GM18517 (cell line): ENCODE measurements around the gene SPDEF.
A peak's percentile ranks its signal among the peaks of the same experiment; 100 is the strongest.

Source experiments
- ATAC-seq: cut with Tn5 transposase; IDR thresholded peaks from one replicate; pipeline ENCODE4 v1.9.1; 2021; ENCODE audit warnings: mild to moderate bottlenecking, moderate library complexity; ENCODE audit not compliant: unreplicated experiment

Gene SPDEF

DNA sequence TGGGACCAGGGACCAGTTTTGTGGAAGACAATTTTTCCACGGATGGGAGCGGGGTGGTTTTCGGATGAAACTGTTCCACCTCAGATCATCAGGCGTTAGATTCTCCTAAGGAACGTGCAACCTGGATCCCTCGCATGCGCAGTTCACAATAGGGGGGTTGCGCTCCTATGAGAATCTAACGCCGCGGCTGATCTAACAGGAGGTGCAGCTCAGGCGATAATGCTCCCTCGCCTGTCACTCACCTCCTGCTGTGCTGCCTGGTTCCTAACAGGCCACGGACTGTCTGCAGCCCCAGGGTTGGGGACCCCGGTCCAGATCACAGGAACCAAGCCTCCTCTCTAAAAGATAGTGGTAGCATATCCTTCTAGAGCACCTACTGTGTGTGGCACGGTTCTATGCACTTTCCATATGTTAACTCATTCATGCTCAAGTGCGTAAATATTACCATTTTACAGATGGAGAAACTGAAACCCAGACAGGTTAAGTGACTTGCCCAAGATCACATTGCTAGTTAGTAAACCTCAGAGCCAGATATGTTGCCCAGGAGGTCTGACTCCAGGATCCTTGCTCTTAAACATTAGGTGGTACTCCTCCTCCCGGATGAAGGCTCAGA, 25.3 kb downstream of the SPDEF start:
- no peak for ATAC-seq

DNA sequence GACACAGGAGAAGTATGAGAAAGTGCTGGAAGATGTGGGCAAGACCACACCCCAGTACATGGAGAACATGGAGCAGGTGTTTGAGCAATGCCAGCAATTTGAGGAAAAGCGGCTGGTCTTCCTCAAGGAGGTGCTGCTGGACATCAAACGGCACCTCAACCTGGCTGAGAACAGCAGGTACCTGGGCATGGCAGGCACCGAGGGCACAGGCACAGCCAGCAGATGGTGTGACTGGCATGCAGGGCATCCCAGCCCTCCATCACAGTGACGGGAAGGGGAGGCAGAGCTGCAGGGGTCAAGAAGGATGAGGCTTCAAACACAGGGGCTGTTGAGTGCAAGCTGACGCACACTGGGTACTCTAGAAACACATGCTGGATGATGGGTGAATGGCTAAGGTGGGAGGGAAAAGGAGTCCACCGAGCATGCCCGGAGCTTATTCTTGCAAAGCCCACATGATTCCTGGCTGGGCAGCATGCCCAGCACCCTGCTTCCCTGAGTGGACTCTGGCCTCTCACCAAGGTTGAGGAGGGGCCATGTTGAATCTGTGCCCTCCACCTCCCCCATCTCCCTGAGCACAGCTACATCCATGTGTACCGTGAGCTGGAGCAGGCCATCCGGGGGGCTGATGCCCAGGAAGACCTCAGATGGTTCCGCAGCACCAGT, 26.3 kb downstream of the SPDEF start:
- no peak for ATAC-seq

DNA sequence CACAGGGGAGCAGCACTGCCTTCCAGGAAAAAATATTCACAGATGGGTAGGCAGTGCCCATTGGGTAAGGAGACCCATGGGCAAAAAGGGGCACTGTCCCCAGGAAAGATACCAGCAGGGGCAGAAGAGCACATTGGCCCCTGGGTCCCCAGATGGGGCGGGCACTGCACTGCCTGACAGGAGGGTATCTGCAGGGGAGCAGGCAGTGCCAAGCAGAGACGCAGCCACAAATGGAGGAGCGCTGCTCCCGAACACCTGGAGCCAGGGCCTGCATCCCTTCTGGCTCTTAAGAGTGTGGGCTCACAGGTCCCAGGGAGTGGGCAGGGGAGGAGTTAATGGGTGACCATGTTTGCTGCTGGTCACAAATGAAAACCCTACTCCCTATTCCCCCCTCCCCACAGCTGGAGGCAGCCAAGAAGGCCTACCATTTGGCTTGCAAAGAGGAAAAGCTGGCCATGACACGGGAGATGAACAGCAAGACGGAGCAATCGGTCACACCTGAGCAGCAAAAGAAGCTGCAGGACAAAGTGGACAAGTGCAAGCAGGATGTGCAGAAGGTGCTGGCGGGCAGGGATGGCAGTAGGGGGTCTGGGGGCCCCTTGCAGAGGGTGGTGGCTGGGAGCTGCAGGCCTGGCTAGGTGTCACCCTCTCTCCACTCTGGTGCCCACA, 27.0 kb downstream of the SPDEF start:
- ATAC-seq: no peak

- no peak for ATAC-seq
These were observed 28.1 kb downstream of the SPDEF start for GRCh38 chr6:34527751-34528670.

DNA sequence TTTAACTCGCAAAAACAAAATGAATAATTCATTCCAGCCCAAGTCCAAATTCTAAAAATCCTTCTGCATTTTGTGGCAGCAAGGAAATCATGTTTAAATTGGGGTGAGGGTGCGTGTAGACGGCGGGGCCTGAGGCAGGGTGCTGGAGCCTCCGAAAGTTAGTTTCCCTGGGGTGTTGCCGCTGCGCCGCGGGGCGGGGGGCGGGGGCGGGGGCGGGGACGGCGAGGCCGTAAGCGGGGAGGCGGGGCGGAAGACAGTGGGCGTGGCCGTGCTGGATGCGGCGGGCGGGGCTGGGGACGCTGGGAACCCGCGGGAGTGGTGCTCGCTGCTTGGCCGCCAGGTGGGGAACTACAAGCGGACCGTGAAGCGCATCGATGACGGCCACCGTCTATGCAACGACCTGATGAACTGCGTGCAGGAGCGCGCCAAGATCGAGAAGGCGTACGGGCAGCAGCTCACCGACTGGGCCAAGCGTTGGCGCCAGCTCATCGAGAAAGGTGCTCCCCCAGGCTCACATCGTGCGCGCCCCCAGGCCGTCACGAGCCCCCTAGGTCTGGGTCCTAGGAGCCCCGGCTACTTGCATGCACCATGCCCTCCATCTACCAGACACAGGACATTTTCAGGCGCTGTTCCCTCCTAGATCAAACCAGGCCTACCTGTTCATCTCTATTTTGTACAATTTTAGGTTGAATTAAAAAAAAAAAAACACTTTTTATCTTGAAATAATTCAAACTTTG, 29.0 kb downstream of the SPDEF start:
- peak; percentile 70 for ATAC-seq

GRCh38 chr6:34526241-34526972, 29.7 kb downstream of the SPDEF start:
- ATAC-seq: no peak

DNA sequence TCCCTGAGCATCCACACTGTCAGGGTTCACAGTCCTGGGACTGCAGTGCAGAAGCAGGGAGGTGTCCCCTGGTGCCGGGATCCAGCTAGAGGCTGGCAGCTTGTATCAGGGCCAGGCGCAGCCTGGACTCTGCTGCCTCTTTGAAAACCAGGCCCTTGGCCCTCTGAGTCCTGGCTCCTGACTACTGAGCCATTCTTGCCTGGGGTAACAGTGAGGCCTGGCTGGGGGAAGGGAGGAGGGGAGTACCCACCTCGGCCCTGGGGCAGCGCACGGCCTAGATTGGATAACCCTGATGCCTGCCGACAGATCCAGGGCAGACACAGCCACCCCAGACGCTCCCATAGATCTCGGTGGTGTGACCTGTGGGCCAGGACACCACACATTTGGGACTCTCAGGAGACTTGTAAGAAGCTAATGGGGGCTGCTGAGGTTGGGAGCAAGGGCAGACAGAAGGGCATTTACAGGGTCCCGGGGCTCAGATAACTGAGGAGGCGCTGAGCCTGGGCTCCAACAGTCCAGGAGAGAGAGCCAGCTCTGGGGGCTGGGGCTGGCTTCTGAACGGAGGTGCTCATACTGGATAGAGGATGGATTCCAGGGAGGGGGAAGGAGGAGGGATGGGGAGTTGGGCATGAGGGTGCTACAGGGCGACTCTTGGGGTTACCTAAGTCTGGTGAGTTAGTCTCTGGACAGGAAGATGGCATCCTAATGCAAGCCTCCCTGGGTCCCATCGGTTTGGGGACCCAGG, 30.5 kb downstream of the SPDEF start:
- no peak for ATAC-seq

GRCh38 chr6:34524971-34525370, 31.2 kb downstream of the SPDEF start:
- no peak for ATAC-seq

GRCh38 chr6:34524499-34524898, 31.6 kb downstream of the SPDEF start:
- no peak for ATAC-seq

DNA sequence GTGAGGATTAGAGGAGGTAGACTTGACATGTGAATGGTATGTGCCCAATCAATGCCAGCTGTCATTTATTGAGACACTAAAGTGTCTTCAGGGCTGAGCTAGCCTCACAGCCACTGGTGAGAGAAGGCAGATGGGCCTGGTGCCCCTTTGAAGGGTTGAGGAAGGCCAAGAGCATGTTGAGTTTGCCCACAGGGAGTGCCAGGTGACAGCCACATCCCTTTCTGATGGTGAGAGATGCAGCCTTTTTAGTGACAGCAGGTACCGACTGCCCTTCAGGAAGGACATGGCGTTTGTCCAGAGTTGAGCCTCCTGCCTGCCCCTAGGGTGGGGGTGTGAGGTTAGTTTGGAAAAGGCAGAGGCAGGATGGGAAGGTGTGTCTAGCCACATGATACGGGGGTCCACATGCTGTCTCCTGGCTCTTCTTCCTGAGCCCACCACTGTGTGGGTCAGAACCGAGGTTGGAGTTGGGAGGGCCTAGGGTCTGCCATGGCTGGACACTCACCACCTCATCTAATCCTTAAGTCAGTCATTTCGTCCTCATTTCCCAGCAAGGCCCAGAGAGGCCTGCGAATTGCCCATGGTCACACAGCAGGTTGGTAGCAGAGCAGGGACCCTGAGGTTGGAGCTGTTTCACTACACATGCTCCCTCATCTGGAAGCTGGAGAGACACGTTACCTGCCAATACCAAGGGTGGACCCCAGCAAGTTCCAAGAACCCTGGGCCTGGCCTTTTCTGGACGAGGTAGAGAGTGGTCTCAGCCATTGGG, 32.5 kb downstream of the SPDEF start:
- ATAC-seq: no peak

GRCh38 chr6:34522761-34523160, 33.4 kb downstream of the SPDEF start:
- no peak for ATAC-seq

- no peak for ATAC-seq
These were observed 34.5 kb downstream of the SPDEF start for GRCh38 chr6:34521463-34522285.

- ATAC-seq: no peak
These were observed 35.3 kb downstream of the SPDEF start for GRCh38 chr6:34520645-34521462.

- no peak for ATAC-seq
These were observed 36.0 kb downstream of the SPDEF start for GRCh38 chr6:34519971-34520644.

- no peak for ATAC-seq
These were observed 37.3 kb downstream of the SPDEF start for GRCh38 chr6:34518669-34519365.

- ATAC-seq: no peak
These were observed 38.2 kb downstream of the SPDEF start for GRCh38 chr6:34517966-34518365.
